ENCODE results near the gene INF2.

DNA sequence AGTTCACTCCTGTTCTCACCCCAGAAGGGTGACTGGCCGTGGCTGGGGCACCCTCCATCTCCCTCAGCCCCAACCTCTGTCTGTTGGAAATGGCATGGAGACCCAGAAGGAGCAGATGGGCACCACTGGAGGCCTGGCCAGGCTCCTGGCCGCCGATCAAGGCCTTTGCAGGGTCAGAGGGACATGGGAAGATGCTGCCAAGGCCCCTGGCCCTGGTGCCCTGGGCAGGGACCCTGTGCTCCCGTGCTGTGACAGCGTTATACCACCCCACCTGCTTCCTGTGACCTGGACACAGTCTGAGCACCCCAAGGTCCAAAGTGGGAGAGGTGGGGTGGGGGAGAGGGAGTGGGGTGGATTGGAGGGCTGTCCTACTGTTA is 3.5 kb downstream of the INF2 start:
- TF ChIP-seq POLR2A (IDR thresholded peaks at IDR 0.05; ENCODE audit: low read depth) (no peak), POLR2AphosphoS5 (IDR thresholded peaks at IDR 0.05) (no peak)
- TF ChIP-seq, protein P1, sequence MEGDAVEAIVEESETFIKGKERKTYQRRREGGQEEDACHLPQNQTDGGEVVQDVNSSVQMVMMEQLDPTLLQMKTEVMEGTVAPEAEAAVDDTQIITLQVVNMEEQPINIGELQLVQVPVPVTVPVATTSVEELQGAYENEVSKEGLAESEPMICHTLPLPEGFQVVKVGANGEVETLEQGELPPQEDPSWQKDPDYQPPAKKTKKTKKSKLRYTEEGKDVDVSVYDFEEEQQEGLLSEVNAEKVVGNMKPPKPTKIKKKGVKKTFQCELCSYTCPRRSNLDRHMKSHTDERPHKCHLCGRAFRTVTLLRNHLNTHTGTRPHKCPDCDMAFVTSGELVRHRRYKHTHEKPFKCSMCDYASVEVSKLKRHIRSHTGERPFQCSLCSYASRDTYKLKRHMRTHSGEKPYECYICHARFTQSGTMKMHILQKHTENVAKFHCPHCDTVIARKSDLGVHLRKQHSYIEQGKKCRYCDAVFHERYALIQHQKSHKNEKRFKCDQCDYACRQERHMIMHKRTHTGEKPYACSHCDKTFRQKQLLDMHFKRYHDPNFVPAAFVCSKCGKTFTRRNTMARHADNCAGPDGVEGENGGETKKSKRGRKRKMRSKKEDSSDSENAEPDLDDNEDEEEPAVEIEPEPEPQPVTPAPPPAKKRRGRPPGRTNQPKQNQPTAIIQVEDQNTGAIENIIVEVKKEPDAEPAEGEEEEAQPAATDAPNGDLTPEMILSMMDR (IDR thresholded peaks at IDR 0.05) = no peak

Measured in esophagus muscularis mucosa (tissue), 3 donors.